GM08714 (cell line): ENCODE data around the gene BAHD1.

Source experiments
- H3K4me3 ChIP-seq: fragments of 200-500 bp; sonication (Bioruptor generic); 2 replicates; pipeline ENCODE4 v1.5.1; 2014; ENCODE audit warnings: mild to moderate bottlenecking, low read length, inconsistent platforms
- ZNF274 ChIP-seq: IDR thresholded peaks from 2 replicates; pipeline ENCODE4 v1.6.1; 2012; ENCODE audit warnings: mild to moderate bottlenecking, low read depth, low read length

BAHD1 gene

DNA sequence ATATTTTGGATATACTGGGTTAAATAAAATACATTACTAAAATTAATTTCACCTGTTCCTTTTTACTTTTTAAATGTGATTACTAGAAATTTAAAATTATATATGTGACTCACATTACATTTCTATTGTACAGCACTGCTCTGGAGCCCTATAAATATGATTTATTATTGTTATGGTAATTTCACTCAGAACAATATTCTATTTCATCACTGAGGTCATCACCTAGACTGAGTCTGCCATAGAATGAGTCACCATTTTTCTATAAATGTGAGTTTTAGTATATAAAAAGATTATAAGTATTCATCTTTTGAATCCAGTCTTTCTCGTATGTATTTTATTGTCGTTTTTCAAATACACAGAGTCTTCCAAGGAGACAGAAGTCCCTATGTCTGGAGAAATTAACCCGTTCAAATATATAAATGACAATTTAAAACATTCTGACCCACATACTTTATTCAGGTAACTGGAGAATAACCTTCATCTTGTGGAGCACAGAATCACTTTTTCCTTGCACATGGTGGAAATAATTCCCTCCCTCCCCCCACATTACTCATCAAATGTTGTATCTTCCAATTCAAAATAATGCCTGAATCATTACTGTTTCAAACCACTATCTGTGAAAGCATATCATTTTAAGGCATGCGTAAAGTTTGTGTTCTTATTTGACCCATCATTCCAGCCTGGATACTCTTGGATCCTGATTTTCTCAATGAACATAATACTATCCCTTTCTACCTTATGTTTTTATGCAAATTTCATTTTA, 60.0 kb downstream of the BAHD1 start:
- no peak overlapping the region for H3K4me3 ChIP-seq
- TF ChIP-seq ZNF274: no peak

DNA sequence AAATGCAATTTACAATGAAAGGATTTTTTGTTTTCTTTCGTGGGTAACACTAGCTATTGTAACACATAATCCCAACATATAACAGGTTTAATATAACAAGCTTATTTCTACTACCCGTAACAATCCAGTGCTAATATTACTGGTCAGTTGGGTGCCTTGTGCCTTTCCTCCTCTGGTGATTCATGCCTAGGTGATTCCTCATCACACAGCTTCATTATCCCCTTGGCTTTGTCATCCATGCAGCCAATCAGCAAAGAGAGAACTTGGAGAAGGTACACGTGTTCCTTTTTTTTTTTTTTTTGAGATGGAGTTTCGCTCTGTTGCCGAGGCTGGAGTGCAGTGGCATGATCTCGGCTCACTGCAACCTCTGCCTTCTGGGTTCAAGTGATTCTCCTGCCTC, 60.7 kb downstream of the BAHD1 start:
- no peak for TF ChIP-seq ZNF274
- H3K4me3 ChIP-seq: no peak overlapping the region

DNA sequence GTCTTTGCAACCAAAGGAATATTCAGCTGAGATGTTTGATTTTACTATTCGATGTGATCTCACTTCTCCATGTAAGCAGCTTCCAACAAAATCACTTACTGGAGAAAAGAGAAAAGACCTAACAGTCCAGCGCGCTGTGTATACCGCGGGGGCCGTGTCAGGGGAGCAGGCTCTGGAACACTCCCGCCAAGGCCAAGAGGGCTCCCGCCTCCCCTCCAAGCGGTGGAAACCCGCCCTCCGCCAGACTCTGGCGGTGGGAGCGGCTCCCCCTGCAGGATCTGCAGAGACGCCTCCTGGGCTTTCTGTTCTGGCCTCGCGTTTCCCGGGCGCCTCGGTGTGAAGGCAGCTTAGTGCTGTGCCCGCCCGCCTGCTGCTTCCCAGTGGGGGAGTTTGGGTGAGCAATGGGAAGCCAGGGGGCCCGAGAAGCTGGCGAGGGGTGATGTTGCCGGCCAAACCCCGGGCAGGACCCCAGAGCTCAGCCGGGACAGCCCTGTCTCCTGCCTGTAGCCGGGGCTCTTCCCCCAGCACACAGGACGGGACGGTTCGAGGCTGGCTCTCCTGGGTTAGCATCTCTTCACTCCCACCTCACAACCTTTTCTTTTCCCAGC, 66.3 kb downstream of the BAHD1 start:
- H3K4me3 ChIP-seq: no peak overlapping the region; the same call in 1 of the 2 replicates
- no peak for TF ChIP-seq ZNF274

DNA sequence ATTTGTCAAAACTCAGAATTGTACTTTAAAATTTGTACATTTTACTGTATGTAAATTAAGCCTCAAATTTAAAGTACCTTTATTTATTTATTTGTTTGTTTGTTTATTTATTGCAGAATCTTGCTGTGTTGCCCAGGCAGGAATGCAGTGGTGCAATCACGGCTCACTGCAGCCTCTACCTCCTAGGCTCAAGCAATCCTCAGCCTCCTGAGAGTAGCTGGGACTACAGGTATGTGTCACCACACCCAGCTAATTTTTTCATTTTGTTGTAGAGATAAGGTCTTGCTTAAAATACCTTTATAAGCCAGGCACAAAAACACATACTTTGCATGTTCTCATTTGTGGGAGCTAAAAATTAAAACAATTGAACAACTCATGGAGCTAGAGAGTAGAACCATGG, 67.5 kb downstream of the BAHD1 start:
- H3K4me3 ChIP-seq: no peak overlapping the region
- no peak for TF ChIP-seq ZNF274

DNA sequence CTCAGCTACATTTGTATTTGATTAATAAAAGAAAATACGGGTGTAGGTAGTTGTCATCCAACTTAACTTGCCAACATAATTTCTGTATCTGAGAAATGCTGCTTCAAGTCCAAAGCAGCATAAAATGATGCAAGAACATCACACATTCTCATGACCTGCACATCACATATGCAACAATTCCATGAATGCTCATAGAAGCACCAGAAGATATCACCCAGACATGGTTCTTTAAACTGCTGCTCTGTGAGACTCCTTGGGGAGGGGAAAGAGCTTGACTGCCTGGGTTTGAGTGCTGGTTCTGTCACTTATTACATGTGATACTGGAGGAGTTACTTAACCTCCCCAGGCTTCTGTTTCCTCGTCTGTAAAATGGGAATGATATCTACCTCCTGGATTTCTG, 69.4 kb downstream of the BAHD1 start:
- H3K4me3 ChIP-seq: no peak overlapping the region
- TF ChIP-seq ZNF274: no peak

DNA sequence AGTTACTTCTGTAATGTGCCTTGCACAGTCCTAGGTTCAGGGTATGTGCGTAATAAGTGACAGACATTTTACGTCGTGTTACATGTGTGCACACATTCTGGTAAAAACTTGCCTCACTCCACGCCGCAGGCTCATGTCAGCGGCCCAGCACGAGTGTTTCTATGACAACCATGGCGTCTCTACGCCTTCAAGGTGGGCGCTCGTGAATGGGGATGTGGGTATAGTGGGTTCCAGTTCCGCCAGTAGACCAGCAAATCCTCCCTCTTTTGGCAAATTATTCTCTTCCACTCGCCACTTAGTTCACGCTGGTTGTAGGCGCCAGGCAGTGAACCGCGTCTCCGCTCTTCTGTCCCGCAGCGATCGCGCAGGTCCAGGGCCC, 70.3 kb downstream of the BAHD1 start:
- H3K4me3 ChIP-seq: peak overlapping the region; percentile 15; the same call in 1 of the 2 replicates
- no peak for TF ChIP-seq ZNF274

DNA sequence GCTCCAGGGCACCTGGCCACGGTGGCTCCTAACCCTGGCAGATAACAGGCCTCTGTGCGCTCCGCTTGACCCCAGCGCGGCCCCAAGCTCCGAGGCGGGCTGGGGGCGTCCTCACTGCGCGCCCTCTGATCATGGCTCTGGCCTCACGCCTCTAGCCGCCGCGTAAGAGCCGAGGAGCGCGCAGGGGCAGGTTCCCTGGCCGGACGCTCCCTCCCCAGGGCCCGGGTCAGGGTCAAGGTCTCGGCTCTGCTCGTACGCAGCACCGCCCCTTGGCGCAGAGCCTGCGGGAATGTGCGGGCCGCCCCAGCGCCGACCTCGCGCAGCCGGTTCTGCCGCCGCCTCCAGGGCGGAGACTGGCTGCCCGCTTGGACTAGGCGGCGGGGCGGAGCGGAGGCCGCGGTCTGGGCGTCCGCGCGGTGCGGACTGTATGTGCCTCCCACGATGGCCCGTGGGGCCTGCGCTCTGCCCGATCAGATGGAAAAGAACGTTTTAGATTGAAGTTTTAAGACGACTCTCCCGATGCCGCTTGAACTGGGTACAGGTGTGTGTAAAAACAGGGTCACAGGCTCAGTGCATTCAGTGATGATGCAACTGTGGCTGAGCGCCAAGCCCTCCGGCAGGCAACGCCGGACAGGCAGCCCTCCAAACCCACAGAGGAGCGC, 70.8 kb downstream of the BAHD1 start:
- peak overlapping the region; percentile 15; the same call in 1 of the 2 replicates for H3K4me3 ChIP-seq
- TF ChIP-seq ZNF274: no peak

DNA sequence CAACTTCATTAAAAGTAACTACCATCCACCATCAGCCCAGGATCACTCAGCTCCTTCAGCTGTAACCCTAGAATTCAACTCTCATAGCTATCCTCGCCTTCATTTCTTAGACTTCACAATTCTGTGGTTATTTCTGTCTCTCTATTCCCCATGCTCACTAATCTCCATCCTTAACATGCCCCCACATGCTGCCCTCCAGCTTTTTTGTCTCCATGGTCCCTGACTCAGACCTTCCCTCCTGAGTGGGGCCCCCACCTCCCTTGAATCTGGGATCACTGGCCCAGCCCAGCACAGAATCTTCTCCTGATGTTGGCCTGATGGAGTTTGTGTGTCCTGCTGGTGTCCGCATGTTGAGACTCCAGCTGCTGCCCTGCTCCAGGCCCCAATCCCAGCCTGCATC, 71.7 kb downstream of the BAHD1 start:
- no peak for TF ChIP-seq ZNF274
- H3K4me3 ChIP-seq: no peak overlapping the region

DNA sequence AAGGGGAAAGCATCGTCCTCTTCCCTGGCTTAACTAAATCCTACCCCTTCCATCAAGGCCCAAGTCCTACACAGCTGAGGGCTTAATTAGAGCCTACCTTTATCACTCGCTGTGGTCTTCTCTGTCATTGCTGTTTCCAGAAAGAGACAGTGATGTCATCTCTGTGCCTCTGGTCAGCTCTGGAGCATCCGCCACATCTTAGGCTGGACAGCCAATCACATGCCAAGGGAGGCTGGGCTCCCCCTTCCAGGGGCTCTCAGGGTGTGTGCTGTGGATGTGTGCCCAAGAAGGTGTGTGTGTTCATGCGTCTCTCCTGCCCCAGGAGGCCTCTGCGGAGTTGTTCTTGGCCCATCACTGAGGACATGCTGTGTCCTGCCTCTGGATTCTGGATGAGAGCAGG, 72.9 kb downstream of the BAHD1 start:
- H3K4me3 ChIP-seq: no peak overlapping the region
- TF ChIP-seq ZNF274: no peak

DNA sequence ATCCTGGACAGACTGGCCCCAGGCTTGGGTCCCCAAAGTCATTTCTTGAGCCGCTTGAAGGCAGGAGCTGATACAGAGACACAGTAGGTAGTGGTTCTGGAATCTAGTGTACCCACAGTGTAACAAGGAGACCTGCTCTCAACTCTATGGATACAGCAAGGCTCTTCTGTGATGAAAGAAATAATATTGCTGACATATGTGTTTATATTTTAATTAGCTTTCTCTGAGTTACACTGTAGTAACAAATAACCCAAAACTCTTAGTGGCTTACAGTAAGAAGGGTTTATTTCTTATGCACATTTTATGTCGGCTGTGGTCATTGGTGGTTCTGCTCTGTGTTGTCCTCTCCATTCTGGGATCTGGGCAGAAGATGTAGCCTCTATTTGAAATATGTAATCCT, 75.6 kb downstream of the BAHD1 start:
- no peak for TF ChIP-seq ZNF274
- no peak overlapping the region for H3K4me3 ChIP-seq
